ENCODE results near the gene ZNF750. TPM values are rescaled to one million over a fixed set of nuclear protein-coding genes. Genes with fewer than 3 reads are reported as not detected.

The ZNF750 gene
- polyA plus RNA-seq, 1 experiment: not detected

- Histone ChIP-seq H3K36me3 (ENCODE audit: control insufficient read depth, insufficient read depth, low read length) (no peaks in the 10 kb centered on the region), H3K4me3 (ENCODE audit: low read depth, low read length) (no peak overlapping the region), H3K27me3 (ENCODE audit: control insufficient read depth, insufficient read depth, low read length) (no peaks in the 10 kb centered on the region)
- POLR2A ChIA-PET: no interaction called here
- no peak for TF ChIP-seq CTCF (IDR thresholded peaks at IDR 0.05; ENCODE audit: insufficient read depth, low read depth, low read length)
- CTCF ChIA-PET: interaction anchor here (0.5 to 2.9 kb wide), 5 partner anchors 8 to 319 kb away, joined by 4 to 17 read pairs (median 6); no protein-coding TSS in a partner anchor
- no peak for DNase-seq (ENCODE audit: low read depth)
Observed at GRCh38 chr17:82884341-82884969, 44.6 kb upstream of the ZNF750 start.

- POLR2A ChIA-PET: no interaction called here
- no peaks in the 10 kb centered on the region for H3K27me3 ChIP-seq (ENCODE audit: control insufficient read depth, insufficient read depth, low read length)
- H3K4me3 ChIP-seq (ENCODE audit: low read depth, low read length): no peak overlapping the region
- no peaks in the 10 kb centered on the region for H3K36me3 ChIP-seq (ENCODE audit: control insufficient read depth, insufficient read depth, low read length)
- CTCF ChIA-PET: interaction anchor here (0.5 to 2.9 kb wide), 3 partner anchors 49 to 107 kb away, joined by 3 to 12 read pairs (median 4); no protein-coding TSS in a partner anchor
- DNase-seq (ENCODE audit: low read depth): no peak
- TF ChIP-seq CTCF (IDR thresholded peaks at IDR 0.05; ENCODE audit: insufficient read depth, low read depth, low read length): no peak
Observed at GRCh38 chr17:82883419-82884031, 43.7 kb upstream of the ZNF750 start.

- Histone ChIP-seq H3K4me3 (ENCODE audit: low read depth, low read length) (no peak overlapping the region), H3K27me3 (ENCODE audit: control insufficient read depth, insufficient read depth, low read length) (no peaks in the 10 kb centered on the region), H3K36me3 (ENCODE audit: control insufficient read depth, insufficient read depth, low read length) (no peaks in the 10 kb centered on the region)
- ChIA-PET CTCF (no interaction called here), POLR2A (no interaction called here)
- no peak for DNase-seq (ENCODE audit: low read depth)
- TF ChIP-seq CTCF (IDR thresholded peaks at IDR 0.05; ENCODE audit: insufficient read depth, low read depth, low read length): no peak
Observed at GRCh38 chr17:82882715-82883418, 43.0 kb upstream of the ZNF750 start.

GRCh38 chr17:82881900-82882714 is 42.3 kb upstream of the ZNF750 start:
- Histone ChIP-seq H3K36me3 (ENCODE audit: control insufficient read depth, insufficient read depth, low read length) (no peaks in the 10 kb centered on the region), H3K27me3 (ENCODE audit: control insufficient read depth, insufficient read depth, low read length) (no peaks in the 10 kb centered on the region), H3K4me3 (ENCODE audit: low read depth, low read length) (no peak overlapping the region)
- no peak for DNase-seq (ENCODE audit: low read depth)
- POLR2A ChIA-PET: no interaction called here
- TF ChIP-seq CTCF (IDR thresholded peaks at IDR 0.05; ENCODE audit: insufficient read depth, low read depth, low read length): no peak
- CTCF ChIA-PET: no interaction called here

All from BJ (cell line).